Pulmonary artery endothelial cell (primary cell): ENCODE measurements around the gene XRCC3. TPM values are rescaled to one million over a fixed set of nuclear protein-coding genes. Genes with fewer than 3 reads are reported as not detected.
"Not testable (repeated sequence)": the region's sequence is repeated elsewhere in the genome, so short reads cannot be mapped to it uniquely, and the experiment has no call there.

Experiments used
- DNase-seq: peaks from one replicate; pipeline ENCODE4 v3.0.0-alpha.2; 2011; ENCODE audit warnings: low read depth, low spot score
- total RNA-seq: library from RNA; depleted of rRNA; stranded (reverse); fragments of >200 nt; gene quantifications from 2 replicates; pipeline ENCODE4 v1.2.3, GENCODE V29; 2014

XRCC3 gene
- total RNA-seq, 1 donor from 2014 or later, result 17.4 TPM

- no peak for DNase-seq
Measured at GRCh38 chr14:103671911-103672310, 43.3 kb downstream of the XRCC3 start.

GRCh38 chr14:103669370-103669769 lies 45.9 kb downstream of the XRCC3 start:
- DNase-seq, result no peak

GRCh38 chr14:103668117-103668516 lies 47.1 kb downstream of the XRCC3 start:
- no peak for DNase-seq

DNA sequence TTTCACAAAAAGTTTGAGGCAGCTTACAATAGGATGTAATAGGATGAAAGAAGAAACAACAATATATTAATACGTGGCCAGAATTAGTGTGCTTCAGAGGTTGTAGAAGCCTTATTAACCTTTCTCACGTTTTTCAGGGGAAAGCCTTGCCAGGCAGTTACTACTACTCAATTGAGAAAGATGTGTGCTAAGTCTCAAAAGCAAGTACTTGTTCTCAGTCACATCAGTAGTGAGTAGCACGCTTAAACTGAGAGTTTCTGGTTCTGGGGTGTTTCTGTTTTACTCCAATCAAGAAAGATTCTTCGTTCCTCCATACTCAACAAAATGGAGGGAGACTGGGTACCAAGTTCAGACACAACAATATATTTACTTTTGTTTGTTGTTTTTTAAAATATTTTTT lies 47.6 kb downstream of the XRCC3 start:
- no peak for DNase-seq

DNA sequence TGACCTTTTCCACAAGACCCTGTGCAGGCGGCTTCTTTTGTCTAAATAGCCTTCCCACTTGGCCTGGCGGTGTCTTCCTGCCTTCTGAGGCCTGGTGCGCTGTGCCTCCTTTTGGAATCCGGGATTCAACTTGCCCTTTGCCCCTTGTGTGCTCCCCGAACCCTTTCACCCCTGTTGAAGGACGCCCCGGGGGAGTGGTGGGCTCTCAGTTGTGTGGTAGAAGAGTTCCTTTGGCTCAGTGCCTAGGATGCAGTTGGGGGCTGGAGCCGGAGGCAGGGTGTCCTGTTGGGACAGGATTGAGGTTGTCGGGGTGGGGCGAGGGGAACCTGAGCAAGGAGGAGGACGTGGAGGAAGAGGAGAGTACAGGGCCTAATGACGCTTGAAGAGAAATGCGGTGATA lies 51.7 kb downstream of the XRCC3 start:
- DNase-seq, result no peak

GRCh38 chr14:103662591-103662990 lies 52.7 kb downstream of the XRCC3 start:
- no peak for DNase-seq

DNA sequence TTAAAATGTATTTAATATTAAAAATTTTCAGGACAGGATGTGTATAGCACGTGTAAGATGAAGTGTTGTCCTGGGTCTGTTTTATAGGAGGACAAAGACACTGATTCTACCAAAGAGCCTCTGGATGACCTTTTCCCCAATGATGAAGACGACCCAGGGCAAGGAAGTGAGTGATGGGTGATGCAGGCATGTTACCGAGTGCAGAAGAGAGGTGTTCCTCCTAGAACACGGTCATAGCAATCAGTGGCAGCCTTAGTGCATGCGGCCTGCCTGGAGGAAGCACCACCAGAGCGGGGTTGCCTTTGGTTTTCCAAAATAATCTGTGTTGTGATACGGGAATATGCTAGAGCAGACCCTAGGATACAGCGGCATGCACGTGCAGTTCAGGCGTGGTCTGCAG lies 53.2 kb downstream of the XRCC3 start:
- DNase-seq, result no peak

- DNase-seq, result no peak
Measured at GRCh38 chr14:103659631-103660030, 55.6 kb downstream of the XRCC3 start.

GRCh38 chr14:103657471-103657870 lies 57.8 kb downstream of the XRCC3 start:
- peak; percentile 8 for DNase-seq

DNA sequence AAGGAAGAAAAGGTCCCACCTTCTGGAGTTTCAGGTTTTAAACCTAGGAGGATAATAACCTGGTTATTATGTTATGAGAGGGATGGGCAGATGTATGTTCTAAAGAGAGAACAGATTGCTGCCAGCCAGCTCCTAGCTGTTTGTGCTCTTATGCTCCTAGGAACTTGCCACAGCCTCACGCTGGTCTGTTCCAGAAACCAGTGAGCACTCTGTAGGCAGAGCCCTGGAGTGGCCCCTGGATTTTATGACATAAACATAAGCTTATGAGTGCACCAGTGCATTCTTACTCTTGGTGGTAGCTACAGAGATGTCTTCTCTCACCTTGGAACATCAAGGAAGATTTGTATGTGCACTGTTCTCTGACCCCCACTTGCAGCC lies 58.5 kb downstream of the XRCC3 start:
- no peak for DNase-seq

GRCh38 chr14:103656031-103656755 lies 59.1 kb downstream of the XRCC3 start:
- DNase-seq, result no peak

- no peak for DNase-seq
Measured at GRCh38 chr14:103654619-103655018, 60.6 kb downstream of the XRCC3 start.

GRCh38 chr14:103653805-103654204 lies 61.4 kb downstream of the XRCC3 start:
- DNase-seq, result no peak

DNA sequence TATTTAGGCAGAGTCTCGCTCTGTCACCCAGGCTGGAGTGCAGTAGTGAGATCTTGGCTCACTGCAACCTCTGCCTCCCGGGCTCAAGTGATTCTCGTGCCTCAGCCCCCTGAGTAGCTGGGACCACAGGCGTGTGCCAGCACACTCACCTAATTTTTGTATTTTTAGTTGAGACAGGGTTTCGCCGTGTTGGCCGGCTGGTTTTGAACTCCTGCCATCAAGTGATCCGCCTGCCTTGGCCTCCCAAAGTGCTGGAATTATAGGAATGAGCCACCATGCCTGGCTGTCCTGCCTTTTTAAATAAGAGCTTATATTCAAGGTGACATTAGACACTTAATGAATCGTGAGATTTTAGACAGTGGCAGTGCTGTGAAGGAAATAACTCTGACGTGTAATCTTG lies 61.9 kb downstream of the XRCC3 start:
- not testable (repeated sequence) for DNase-seq

DNA sequence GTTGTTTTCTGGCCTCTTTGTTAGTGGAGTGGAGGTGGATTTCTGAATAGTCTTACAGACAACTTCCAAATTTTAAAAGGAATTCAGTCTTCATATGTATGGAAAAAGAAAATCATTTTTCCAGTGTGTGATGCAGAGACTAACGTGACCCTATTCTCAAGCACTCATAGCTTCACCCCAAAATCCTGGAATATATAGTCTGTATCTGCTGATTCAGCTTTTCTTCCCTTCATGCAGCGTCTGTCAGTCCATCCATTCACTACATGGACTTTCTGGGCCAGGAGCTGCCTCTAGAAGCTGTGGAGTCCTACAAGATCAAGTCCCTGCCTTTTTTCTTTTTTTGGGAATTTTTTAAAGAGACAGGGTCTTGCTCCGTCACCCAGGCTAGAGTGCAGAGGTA lies 62.4 kb downstream of the XRCC3 start:
- DNase-seq, result no peak

- DNase-seq, result no peak
Measured at GRCh38 chr14:103651585-103651984, 63.7 kb downstream of the XRCC3 start.

- no peak for DNase-seq
Measured at GRCh38 chr14:103650213-103650612, 65.0 kb downstream of the XRCC3 start.

DNA sequence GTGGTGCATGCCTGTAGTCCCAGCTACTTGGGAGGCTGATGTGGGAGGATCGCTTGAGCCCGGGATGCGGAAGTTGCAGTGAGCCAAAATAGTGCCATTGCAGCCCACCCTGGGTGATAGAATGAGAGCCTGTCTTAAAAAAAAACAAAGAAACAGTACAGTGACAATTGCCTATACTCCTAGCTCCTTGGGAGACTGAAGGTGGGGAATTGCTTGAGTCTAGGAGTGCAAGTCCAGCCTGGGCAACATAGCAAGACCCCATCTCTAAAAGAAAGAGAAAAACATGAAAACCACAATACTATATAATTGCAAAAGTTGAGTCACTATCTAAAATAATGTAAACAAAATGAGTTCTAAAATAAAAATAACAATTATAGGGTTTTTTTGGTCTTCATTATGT lies 66.2 kb downstream of the XRCC3 start:
- no peak for DNase-seq

Other genes with a start within 250 kb of the XRCC3 start
- gene CKB, start 192.6 kb downstream of the XRCC3 start, total RNA-seq, result 3.4 and 3.9 TPM in 2 replicates
- gene TRMT61A, start 186.3 kb downstream of the XRCC3 start, total RNA-seq, result 7.9 and 9.7 TPM in 2 replicates
- 33.8 and 38.4 TPM in 2 replicates for gene BAG5, start 152.8 kb downstream of the XRCC3 start, total RNA-seq
- gene COA8, start 152.5 kb downstream of the XRCC3 start, total RNA-seq, result 19.3 and 29.5 TPM in 2 replicates
- 170 and 258 TPM in 2 replicates for gene KLC1, start 86.2 kb downstream of the XRCC3 start, total RNA-seq
- 65.8 and 86.9 TPM in 2 replicates for gene ZFYVE21, start 359 bp upstream of the XRCC3 start, total RNA-seq
- 7.5 and 8.9 TPM in 2 replicates for gene PPP1R13B, start 132.1 kb upstream of the XRCC3 start, total RNA-seq
- gene TDRD9, start 213.0 kb upstream of the XRCC3 start, total RNA-seq, result 0.92 TPM in 2 replicates
- gene RD3L, start 227.1 kb upstream of the XRCC3 start, total RNA-seq, result not detected in 2 replicates